Caco-2 (cell line): ENCODE measurements around the gene SAFB. TPM values are rescaled to one million over a fixed set of nuclear protein-coding genes. Genes with fewer than 3 reads are reported as not detected.
A peak's percentile ranks its signal among the peaks of the same experiment; 100 is the strongest.

Experiments
- BruUV-seq: library from RNA; stranded (reverse); fragments of 400-500 nt; replicated peaks from 2 replicates; lab custom pipeline; 2021; lab: Mats Ljungman, UMichigan
- CTCF ChIA-PET: fragments of 300-600 bp; sonication (Branson Sonifier 250); formaldehyde crosslinking; loops from one replicate; lab custom pipeline; 2022; ENCODE audit warnings: antibody characterized with exemption; lab: Charles Lee
- POLR2A ChIA-PET: fragments of 300-600 bp; sonication (Branson Sonifier 250); formaldehyde crosslinking; loops from one replicate; lab custom pipeline; 2022; ENCODE audit warnings: antibody characterized with exemption; lab: Charles Lee
- DNase-seq, 2 experiments: peaks; one replicate each; pipeline versions ENCODE4 v3.0.0 to v3.0.0-alpha.2; 2020 to 2022
- H3K27me3 ChIP-seq: replicated peaks from 2 replicates; pipeline ENCODE4 v1.6.0; 2011; ENCODE audit warnings: low read length; ENCODE audit not compliant: control insufficient read depth, insufficient read depth
- H3K36me3 ChIP-seq: 2 replicates; pipeline ENCODE4 v1.5.1; 2011; ENCODE audit warnings: low read length; ENCODE audit not compliant: control insufficient read depth, insufficient read depth
- H3K4me1 ChIP-seq: fragments of 250-450 bp; sonication (Bioruptor Pico); 2 replicates; pipeline ENCODE4 v1.5.1; 2020; ENCODE audit warnings: mild to moderate bottlenecking
- H3K4me3 ChIP-seq: 2 replicates; pipeline ENCODE4 v1.5.1; 2011; ENCODE audit warnings: low read depth, mild to moderate bottlenecking, control low read depth, low read length
- H3K9me3 ChIP-seq: fragments of 250-450 bp; sonication (Bioruptor Pico); 2 replicates; pipeline ENCODE4 v1.5.1; 2020; ENCODE audit warnings: mild to moderate bottlenecking, moderate library complexity
- H3K27ac Mint-ChIP-seq: one replicate; pipeline ENCODE4 v1.8.0; 2022; ENCODE audit warnings: mixed read lengths; ENCODE audit not compliant: unreplicated experiment
- H3K27me3 Mint-ChIP-seq: one replicate; pipeline ENCODE4 v1.8.0; 2022; ENCODE audit warnings: mixed read lengths; ENCODE audit not compliant: insufficient read depth, unreplicated experiment
- H3K36me3 Mint-ChIP-seq: one replicate; pipeline ENCODE4 v1.8.0; 2022; ENCODE audit warnings: mild to moderate bottlenecking, mixed read lengths; ENCODE audit not compliant: insufficient read depth, unreplicated experiment
- H3K4me1 Mint-ChIP-seq: one replicate; pipeline ENCODE4 v1.8.0; 2022; ENCODE audit warnings: low read depth, mixed read lengths; ENCODE audit not compliant: unreplicated experiment
- H3K4me3 Mint-ChIP-seq: one replicate; pipeline ENCODE4 v1.8.0; 2022; ENCODE audit warnings: mild to moderate bottlenecking, moderate library complexity, mixed read lengths; ENCODE audit not compliant: unreplicated experiment
- H3K9me3 Mint-ChIP-seq: one replicate; pipeline ENCODE4 v1.8.0; 2022; ENCODE audit warnings: mixed read lengths; ENCODE audit not compliant: unreplicated experiment
- intact Hi-C: fragments of 100-400 bp; cut with micrococcal nuclease; formaldehyde crosslinking; loops from one replicate; pipeline ENCODE4 v1.10.0; 2022; ENCODE audit not compliant: unreplicated experiment
- total RNA-seq: library from RNA; stranded (reverse); gene quantifications from 2 replicates; pipeline ENCODE4 v1.2.3, GENCODE V29; 2022
- TF ChIP-seq, protein P1 (sequence below), 2 experiments: fragments of 200-600 bp in 1 of 2; IDR thresholded peaks; 1 replicate in 1 of 2; 2 replicates in 1 of 2; pipeline versions ENCODE4 v1.5.1 to v1.8.0; 2011 to 2022; ENCODE audit warnings: antibody characterized with exemption in 1 of 2, control low read depth in 1 of 2, inconsistent platforms in 1 of 2, low read depth in 1 of 2, low read length in 1 of 2, mild to moderate bottlenecking in 1 of 2, moderate library complexity in 1 of 2; ENCODE audit not compliant: insufficient read depth in 1 of 2, severe bottlenecking in 1 of 2, unreplicated experiment in 1 of 2

The SAFB gene
- total RNA-seq, 1 experiment from 2014 or later: 120 TPM

DNA sequence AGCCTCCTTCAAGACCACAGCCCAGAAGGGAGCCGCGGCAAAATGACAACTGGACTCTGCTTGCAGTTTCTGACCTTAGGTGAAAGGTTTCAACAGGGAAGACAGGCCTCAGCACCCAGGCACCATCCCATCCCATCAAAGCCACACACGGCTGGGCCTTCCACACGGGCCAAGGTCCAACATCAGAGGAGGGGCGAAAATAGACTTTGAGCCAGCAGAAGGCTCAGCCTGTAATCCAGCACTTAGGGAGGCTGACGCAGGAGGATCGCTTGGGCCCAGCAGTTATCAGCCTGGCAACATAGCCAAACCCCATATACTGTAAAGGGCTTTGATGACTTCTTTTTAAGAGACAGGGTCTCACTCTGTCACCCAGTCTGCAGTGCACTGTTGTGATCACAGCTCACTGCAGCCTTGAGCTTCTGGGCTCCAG, 28.3 kb upstream of the SAFB start:
- peaks cover 8% of the 10 kb centered on the region for H3K36me3 ChIP-seq
- POLR2A ChIA-PET: no interaction called here
- intact Hi-C loops: no loop called here

DNA sequence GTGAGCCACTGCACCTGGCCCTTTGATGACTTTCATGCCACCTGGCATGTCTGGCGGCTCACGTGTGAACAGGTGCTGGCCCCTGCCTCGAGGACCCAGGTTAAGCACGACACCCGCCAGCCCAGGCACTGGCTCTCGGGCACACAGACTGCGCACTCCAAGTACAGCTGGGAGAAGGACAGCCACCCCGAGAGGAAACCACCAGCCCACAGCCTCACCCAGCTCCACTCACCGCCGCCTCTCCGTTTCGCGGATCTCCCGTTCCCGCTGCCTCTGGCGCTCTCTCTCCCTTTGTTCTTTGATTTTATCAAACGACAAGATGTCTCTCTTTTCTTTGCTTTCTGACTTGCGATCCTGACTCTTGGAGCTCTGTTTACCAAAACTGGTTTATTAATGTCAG, 27.8 kb upstream of the SAFB start:
- peaks cover 89% of the 10 kb centered on the region for H3K36me3 Mint-ChIP-seq
- peaks cover 8% of the 10 kb centered on the region for H3K36me3 ChIP-seq
- TF ChIP-seq, protein P1, sequence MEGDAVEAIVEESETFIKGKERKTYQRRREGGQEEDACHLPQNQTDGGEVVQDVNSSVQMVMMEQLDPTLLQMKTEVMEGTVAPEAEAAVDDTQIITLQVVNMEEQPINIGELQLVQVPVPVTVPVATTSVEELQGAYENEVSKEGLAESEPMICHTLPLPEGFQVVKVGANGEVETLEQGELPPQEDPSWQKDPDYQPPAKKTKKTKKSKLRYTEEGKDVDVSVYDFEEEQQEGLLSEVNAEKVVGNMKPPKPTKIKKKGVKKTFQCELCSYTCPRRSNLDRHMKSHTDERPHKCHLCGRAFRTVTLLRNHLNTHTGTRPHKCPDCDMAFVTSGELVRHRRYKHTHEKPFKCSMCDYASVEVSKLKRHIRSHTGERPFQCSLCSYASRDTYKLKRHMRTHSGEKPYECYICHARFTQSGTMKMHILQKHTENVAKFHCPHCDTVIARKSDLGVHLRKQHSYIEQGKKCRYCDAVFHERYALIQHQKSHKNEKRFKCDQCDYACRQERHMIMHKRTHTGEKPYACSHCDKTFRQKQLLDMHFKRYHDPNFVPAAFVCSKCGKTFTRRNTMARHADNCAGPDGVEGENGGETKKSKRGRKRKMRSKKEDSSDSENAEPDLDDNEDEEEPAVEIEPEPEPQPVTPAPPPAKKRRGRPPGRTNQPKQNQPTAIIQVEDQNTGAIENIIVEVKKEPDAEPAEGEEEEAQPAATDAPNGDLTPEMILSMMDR (IDR thresholded peaks at IDR 0.05; ENCODE audit: insufficient read depth in 1 of 2, low read depth in 1 of 2, low read length in 1 of 2, severe bottlenecking in 1 of 2, unreplicated experiment in 1 of 2): no peak

More for the DNA sequence above, 28.3 kb upstream of the SAFB start:
- CTCF ChIA-PET: no interaction called here
- Histone ChIP-seq H3K27me3 (no peaks in the 10 kb centered on the region), H3K9me3 (no peaks in the 10 kb centered on the region), H3K4me3 (no peak overlapping the region), H3K4me1 (no peaks in the 10 kb centered on the region)
- BruUV-seq: no TSS peak
- peaks cover 89% of the 10 kb centered on the region for H3K36me3 Mint-ChIP-seq
- no peak overlapping the region for H3K4me3 Mint-ChIP-seq
- no peak overlapping the region for H3K27ac Mint-ChIP-seq
- TF ChIP-seq, protein P1 (IDR thresholded peaks at IDR 0.05; ENCODE audit: insufficient read depth in 1 of 2, low read depth in 1 of 2, low read length in 1 of 2, severe bottlenecking in 1 of 2, unreplicated experiment in 1 of 2): no peak
- no peak for DNase-seq
- H3K27me3 Mint-ChIP-seq: no peaks in the 10 kb centered on the region
- no peaks in the 10 kb centered on the region for H3K9me3 Mint-ChIP-seq
- H3K4me1 Mint-ChIP-seq: no peaks in the 10 kb centered on the region

DNA sequence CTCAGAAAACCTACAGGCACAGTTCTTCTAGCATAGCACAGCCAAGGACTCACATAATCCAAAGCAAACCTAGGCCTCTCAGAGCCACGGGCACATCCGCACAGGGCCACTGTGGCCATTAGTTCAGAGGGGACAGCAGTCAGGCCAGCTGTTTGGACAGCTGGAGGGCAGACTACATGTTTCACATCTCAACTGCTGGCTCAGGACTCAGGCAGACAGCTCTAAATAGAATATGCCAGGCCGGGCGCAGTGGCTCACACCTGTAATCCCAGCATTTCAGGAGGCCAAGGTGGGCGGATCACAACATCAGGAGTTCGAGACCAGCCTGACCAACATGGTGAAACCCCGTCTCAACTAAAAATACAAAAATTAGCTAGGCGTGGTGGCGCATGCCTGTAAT, 27.1 kb upstream of the SAFB start:
- Histone ChIP-seq H3K4me1 (no peaks in the 10 kb centered on the region), H3K27me3 (no peaks in the 10 kb centered on the region), H3K36me3 (peaks cover 8% of the 10 kb centered on the region), H3K9me3 (no peaks in the 10 kb centered on the region), H3K4me3 (no peak overlapping the region)
- no peaks in the 10 kb centered on the region for H3K27me3 Mint-ChIP-seq
- no TSS peak for BruUV-seq
- H3K9me3 Mint-ChIP-seq: no peaks in the 10 kb centered on the region
- intact Hi-C loops: no loop called here
- TF ChIP-seq, protein P1 (IDR thresholded peaks at IDR 0.05; ENCODE audit: insufficient read depth in 1 of 2, low read depth in 1 of 2, low read length in 1 of 2, severe bottlenecking in 1 of 2, unreplicated experiment in 1 of 2): no peak
- POLR2A ChIA-PET: interaction anchor here (1.2 kb wide), 1 partner anchor 27 kb away, joined by 4 read pairs; the partner anchor contains the start of genes SAFB and SAFB2
- CTCF ChIA-PET: no interaction called here
- peak overlapping the region; percentile 43 for H3K27ac Mint-ChIP-seq
- no peak for DNase-seq
- H3K36me3 Mint-ChIP-seq: peaks cover 89% of the 10 kb centered on the region
- no peaks in the 10 kb centered on the region for H3K4me1 Mint-ChIP-seq
- no peak overlapping the region for H3K4me3 Mint-ChIP-seq

More for the DNA sequence above, 27.8 kb upstream of the SAFB start:
- no peak for DNase-seq
- BruUV-seq: no TSS peak
- CTCF ChIA-PET: no interaction called here
- intact Hi-C loops: no loop called here
- Histone ChIP-seq H3K27me3 (no peaks in the 10 kb centered on the region), H3K4me3 (no peak overlapping the region), H3K9me3 (no peaks in the 10 kb centered on the region), H3K4me1 (no peaks in the 10 kb centered on the region)
- Mint-ChIP-seq H3K9me3 (no peaks in the 10 kb centered on the region), H3K4me1 (no peaks in the 10 kb centered on the region), H3K27ac (peak overlapping the region; percentile 43), H3K4me3 (no peak overlapping the region), H3K27me3 (no peaks in the 10 kb centered on the region)
- POLR2A ChIA-PET: interaction anchor here (1.2 kb wide), 1 partner anchor 27 kb away, joined by 4 read pairs; the partner anchor contains the start of genes SAFB and SAFB2
